Nephron (organoid): ENCODE data around the gene POFUT2.

ENCODE experiments used
- H3K27ac Mint-ChIP-seq, 3 experiments: 2 replicates each; pipeline ENCODE4 v1.8.0; 2020; ENCODE audit warnings: mixed read lengths in 3 of 3, mild to moderate bottlenecking in 2 of 3, moderate library complexity in 1 of 3
- H3K27me3 Mint-ChIP-seq: 2 replicates; pipeline ENCODE4 v1.8.0; 2021; ENCODE audit warnings: low read depth, mild to moderate bottlenecking, moderate library complexity, mixed read lengths
- H3K36me3 Mint-ChIP-seq: 2 replicates; pipeline ENCODE4 v1.8.0; 2020; ENCODE audit warnings: low read depth, mixed read lengths
- H3K4me1 Mint-ChIP-seq: 2 replicates; pipeline ENCODE4 v1.8.0; 2020; ENCODE audit warnings: mixed read lengths
- H3K4me3 Mint-ChIP-seq, 3 experiments: 2 replicates each; pipeline ENCODE4 v1.8.0; 2020; ENCODE audit warnings: mild to moderate bottlenecking in 3 of 3, mixed read lengths in 3 of 3, moderate library complexity in 2 of 3
- H3K9me3 Mint-ChIP-seq: 2 replicates; pipeline ENCODE4 v1.8.0; 2020; ENCODE audit warnings: mixed read lengths
- TF ChIP-seq, protein P1 (sequence below), 3 experiments: fragments of 200-600 bp; sonication (generic); IDR thresholded peaks; one replicate each; pipeline ENCODE4 v1.5.0; 2021; ENCODE audit warnings: antibody characterized with exemption in 3 of 3; ENCODE audit not compliant: unreplicated experiment in 3 of 3

POFUT2 gene

DNA sequence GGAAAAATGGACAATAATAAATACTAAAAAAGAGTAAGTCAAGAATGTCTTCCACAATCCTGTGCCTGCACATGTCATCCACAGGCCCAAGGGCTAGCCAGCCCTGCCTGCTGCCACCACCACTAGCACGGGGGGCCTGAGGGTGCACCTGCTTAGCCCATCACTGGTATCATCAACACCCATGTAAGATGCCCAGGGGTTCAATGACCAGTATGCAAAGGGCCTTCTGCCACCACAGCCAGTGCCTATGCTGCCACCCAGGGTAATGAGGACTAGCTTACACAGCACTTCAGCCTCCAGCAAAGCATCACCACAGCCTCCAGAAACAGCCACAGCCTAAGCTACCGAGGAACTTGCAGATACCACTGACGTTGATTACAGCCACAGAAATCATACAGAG lies 46.3 kb downstream of the POFUT2 start:
- Mint-ChIP-seq H3K4me3 (no peak overlapping the region), H3K27me3 (peaks cover 8% of the 10 kb centered on the region), H3K36me3 (peaks cover 3% of the 10 kb centered on the region), H3K4me1 (no peaks in the 10 kb centered on the region), H3K9me3 (peaks cover 41% of the 10 kb centered on the region), H3K27ac (no peak overlapping the region)
- TF ChIP-seq, protein P1, sequence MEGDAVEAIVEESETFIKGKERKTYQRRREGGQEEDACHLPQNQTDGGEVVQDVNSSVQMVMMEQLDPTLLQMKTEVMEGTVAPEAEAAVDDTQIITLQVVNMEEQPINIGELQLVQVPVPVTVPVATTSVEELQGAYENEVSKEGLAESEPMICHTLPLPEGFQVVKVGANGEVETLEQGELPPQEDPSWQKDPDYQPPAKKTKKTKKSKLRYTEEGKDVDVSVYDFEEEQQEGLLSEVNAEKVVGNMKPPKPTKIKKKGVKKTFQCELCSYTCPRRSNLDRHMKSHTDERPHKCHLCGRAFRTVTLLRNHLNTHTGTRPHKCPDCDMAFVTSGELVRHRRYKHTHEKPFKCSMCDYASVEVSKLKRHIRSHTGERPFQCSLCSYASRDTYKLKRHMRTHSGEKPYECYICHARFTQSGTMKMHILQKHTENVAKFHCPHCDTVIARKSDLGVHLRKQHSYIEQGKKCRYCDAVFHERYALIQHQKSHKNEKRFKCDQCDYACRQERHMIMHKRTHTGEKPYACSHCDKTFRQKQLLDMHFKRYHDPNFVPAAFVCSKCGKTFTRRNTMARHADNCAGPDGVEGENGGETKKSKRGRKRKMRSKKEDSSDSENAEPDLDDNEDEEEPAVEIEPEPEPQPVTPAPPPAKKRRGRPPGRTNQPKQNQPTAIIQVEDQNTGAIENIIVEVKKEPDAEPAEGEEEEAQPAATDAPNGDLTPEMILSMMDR (IDR thresholded peaks at IDR 0.05; ENCODE audit: unreplicated experiment in 3 of 3): no peak

GRCh38 chr21:45237401-45237800 lies 50.3 kb downstream of the POFUT2 start:
- no peak overlapping the region for H3K4me3 Mint-ChIP-seq
- H3K9me3 Mint-ChIP-seq: peaks cover 27% of the 10 kb centered on the region
- TF ChIP-seq, protein P1 (IDR thresholded peaks at IDR 0.05; ENCODE audit: unreplicated experiment in 3 of 3): no peak
- no peaks in the 10 kb centered on the region for H3K36me3 Mint-ChIP-seq
- no peaks in the 10 kb centered on the region for H3K4me1 Mint-ChIP-seq
- peaks cover 14% of the 10 kb centered on the region for H3K27me3 Mint-ChIP-seq
- no peak overlapping the region for H3K27ac Mint-ChIP-seq

- H3K4me3 Mint-ChIP-seq: no peak overlapping the region
- TF ChIP-seq, protein P1 (IDR thresholded peaks at IDR 0.05; ENCODE audit: unreplicated experiment in 3 of 3): no peak
- no peak overlapping the region for H3K27ac Mint-ChIP-seq
- H3K9me3 Mint-ChIP-seq: peaks cover 21% of the 10 kb centered on the region
- peaks cover 18% of the 10 kb centered on the region for H3K27me3 Mint-ChIP-seq
- no peaks in the 10 kb centered on the region for H3K4me1 Mint-ChIP-seq
- H3K36me3 Mint-ChIP-seq: no peaks in the 10 kb centered on the region
These were observed 51.2 kb downstream of the POFUT2 start for GRCh38 chr21:45236481-45236880.

- no peaks in the 10 kb centered on the region for H3K4me1 Mint-ChIP-seq
- H3K9me3 Mint-ChIP-seq: peaks cover 13% of the 10 kb centered on the region
- no peak overlapping the region for H3K27ac Mint-ChIP-seq
- no peaks in the 10 kb centered on the region for H3K36me3 Mint-ChIP-seq
- TF ChIP-seq, protein P1 (IDR thresholded peaks at IDR 0.05; ENCODE audit: unreplicated experiment in 3 of 3): no peak
- no peak overlapping the region for H3K4me3 Mint-ChIP-seq
- H3K27me3 Mint-ChIP-seq: peaks cover 15% of the 10 kb centered on the region
These were observed 52.2 kb downstream of the POFUT2 start for GRCh38 chr21:45235488-45235887.

GRCh38 chr21:45234965-45235364 lies 52.7 kb downstream of the POFUT2 start:
- TF ChIP-seq, protein P1 (IDR thresholded peaks at IDR 0.05; ENCODE audit: unreplicated experiment in 3 of 3): no peak
- H3K36me3 Mint-ChIP-seq: no peaks in the 10 kb centered on the region
- peaks cover 12% of the 10 kb centered on the region for H3K9me3 Mint-ChIP-seq
- H3K4me1 Mint-ChIP-seq: no peaks in the 10 kb centered on the region
- H3K27ac Mint-ChIP-seq: no peak overlapping the region
- H3K4me3 Mint-ChIP-seq: no peak overlapping the region
- H3K27me3 Mint-ChIP-seq: peaks cover 13% of the 10 kb centered on the region

- Mint-ChIP-seq H3K4me1 (no peaks in the 10 kb centered on the region), H3K27ac (no peak overlapping the region), H3K27me3 (peaks cover 13% of the 10 kb centered on the region), H3K4me3 (no peak overlapping the region), H3K9me3 (peaks cover 12% of the 10 kb centered on the region), H3K36me3 (no peaks in the 10 kb centered on the region)
- TF ChIP-seq, protein P1 (IDR thresholded peaks at IDR 0.05; ENCODE audit: unreplicated experiment in 3 of 3): no peak
These were observed 53.6 kb downstream of the POFUT2 start for GRCh38 chr21:45234127-45234526.
